Measurements from ENCODE around the gene LRMDA.
A peak's percentile ranks its signal among the peaks of the same experiment; 100 is the strongest.

Gene LRMDA

DNA sequence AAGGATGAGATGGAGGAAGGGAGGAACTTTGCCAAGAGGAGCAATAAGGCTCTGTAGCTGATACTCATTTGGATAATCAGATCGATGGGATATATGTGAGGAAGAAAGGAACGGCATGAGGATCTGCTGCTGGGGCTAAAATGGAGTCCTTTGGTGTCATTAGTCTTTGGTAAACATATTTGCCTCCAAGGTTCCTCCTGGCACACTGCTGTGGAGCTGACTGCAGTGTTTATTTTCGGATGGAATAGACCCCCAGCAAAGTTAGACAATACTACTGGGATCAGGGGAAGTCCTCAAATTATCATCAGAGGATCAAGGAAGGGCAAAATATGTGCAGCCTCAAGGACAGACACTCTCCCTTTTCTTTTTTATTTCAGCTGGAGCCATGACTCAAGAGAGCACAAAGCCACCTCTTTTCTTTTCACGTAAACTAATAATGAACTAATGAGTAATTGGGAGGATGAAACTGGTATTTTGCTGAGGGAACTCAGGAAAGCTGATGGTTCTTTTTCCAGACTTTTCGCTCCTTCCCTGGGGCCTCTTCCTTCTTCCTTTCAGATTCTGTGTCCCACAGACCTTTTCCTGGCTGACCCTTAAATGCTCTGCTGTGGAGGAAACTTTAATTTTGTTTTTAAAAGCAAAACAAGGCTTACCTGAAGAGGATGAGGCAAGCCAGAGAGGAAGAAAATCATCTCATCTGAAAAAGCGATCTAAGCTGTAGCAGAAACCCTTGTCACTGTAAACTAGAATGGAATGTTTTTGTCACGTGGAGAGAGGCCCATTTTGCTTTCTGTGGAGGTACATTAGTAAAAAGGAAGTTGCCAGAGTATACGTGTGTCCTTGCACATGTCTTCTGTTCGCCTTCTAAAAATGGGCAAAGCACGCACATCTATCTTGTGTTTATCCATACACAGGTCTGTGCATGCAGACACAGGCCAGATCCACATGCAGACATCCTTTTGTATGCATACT is 33.3 kb downstream of the LRMDA start:
- Histone ChIP-seq H2AFZ (ENCODE audit: low read length, unreplicated experiment) (no peak overlapping the region), H3K27me3 (ENCODE audit: insufficient read depth, low read length) (no peaks in the 10 kb centered on the region), H3K27ac (ENCODE audit: low read depth, low read length) (no peak overlapping the region), H3K36me3 (ENCODE audit: insufficient read depth, low read length) (no peaks in the 10 kb centered on the region), H3K79me2 (ENCODE audit: control insufficient read depth, insufficient read depth, low read length, unreplicated experiment) (no peaks in the 10 kb centered on the region), H3K4me1 (ENCODE audit: control insufficient read depth, insufficient read depth, low read length, unreplicated experiment) (peaks cover 34% of the 10 kb centered on the region), H3K4me3 (ENCODE audit: low read depth, low read length) (no peak overlapping the region)

GRCh38 chr10:75465450-75465827 is 34.0 kb downstream of the LRMDA start:
- Histone ChIP-seq H2AFZ (ENCODE audit: low read length, unreplicated experiment) (no peak overlapping the region), H3K4me3 (ENCODE audit: low read depth, low read length) (no peak overlapping the region)

DNA sequence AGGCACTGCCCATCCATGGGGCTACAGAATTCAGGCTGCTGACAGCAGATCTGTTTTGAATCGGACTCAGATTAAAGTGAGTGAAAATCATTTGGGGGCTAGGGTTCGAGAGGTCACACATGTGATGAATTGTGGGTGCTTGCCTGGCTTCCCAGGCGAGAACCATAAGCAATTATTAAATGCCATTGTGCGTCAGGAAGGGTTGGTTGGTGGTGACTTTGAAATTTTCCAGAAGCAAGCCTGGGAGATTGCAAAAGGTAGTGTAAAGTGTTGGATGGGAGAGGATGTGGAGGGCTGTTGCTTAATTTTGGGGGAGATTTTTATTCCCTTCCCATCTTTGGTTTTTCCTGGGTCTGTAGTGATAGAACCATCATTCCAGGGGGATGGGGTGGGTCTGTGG is 34.6 kb downstream of the LRMDA start:
- Histone ChIP-seq H3K4me3 (ENCODE audit: low read depth, low read length) (no peak overlapping the region), H3K79me2 (ENCODE audit: control insufficient read depth, insufficient read depth, low read length, unreplicated experiment) (no peaks in the 10 kb centered on the region), H3K27me3 (ENCODE audit: insufficient read depth, low read length) (no peaks in the 10 kb centered on the region), H3K36me3 (ENCODE audit: insufficient read depth, low read length) (no peaks in the 10 kb centered on the region), H2AFZ (ENCODE audit: low read length, unreplicated experiment) (no peak overlapping the region), H3K27ac (ENCODE audit: low read depth, low read length) (peak overlapping the region; percentile 51; the same call in 1 of the 2 replicates), H3K4me1 (ENCODE audit: control insufficient read depth, insufficient read depth, low read length, unreplicated experiment) (peaks cover 37% of the 10 kb centered on the region)

More at GRCh38 chr10:75465450-75465827, 34.0 kb downstream of the LRMDA start:
- Histone ChIP-seq H3K4me1 (ENCODE audit: control insufficient read depth, insufficient read depth, low read length, unreplicated experiment) (peaks cover 37% of the 10 kb centered on the region), H3K79me2 (ENCODE audit: control insufficient read depth, insufficient read depth, low read length, unreplicated experiment) (no peaks in the 10 kb centered on the region), H3K27me3 (ENCODE audit: insufficient read depth, low read length) (no peaks in the 10 kb centered on the region), H3K27ac (ENCODE audit: low read depth, low read length) (no peak overlapping the region), H3K36me3 (ENCODE audit: insufficient read depth, low read length) (no peaks in the 10 kb centered on the region)

DNA sequence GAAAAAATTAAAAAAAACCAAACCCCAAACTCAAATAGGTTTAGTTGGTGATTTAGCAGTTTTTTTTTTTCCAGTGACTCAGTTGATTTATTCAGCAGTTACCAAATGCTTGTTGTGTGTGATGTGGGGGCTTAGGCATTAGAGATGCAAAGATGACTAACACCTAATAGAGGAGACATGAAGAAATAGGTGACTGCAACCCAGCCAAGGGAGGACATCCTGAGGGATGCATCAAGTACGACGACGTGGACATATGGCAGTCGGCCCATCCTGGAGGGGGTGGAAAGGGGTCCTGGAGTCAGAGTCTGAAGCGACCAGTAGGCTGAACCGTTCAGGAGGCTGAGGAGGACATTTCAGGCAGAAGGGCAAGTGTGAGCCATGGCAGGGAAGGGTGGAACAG is 35.5 kb downstream of the LRMDA start:
- Histone ChIP-seq H3K36me3 (ENCODE audit: insufficient read depth, low read length) (no peaks in the 10 kb centered on the region), H2AFZ (ENCODE audit: low read length, unreplicated experiment) (no peak overlapping the region), H3K27ac (ENCODE audit: low read depth, low read length) (peak overlapping the region; percentile 51), H3K4me1 (ENCODE audit: control insufficient read depth, insufficient read depth, low read length, unreplicated experiment) (peaks cover 37% of the 10 kb centered on the region), H3K4me3 (ENCODE audit: low read depth, low read length) (no peak overlapping the region), H3K79me2 (ENCODE audit: control insufficient read depth, insufficient read depth, low read length, unreplicated experiment) (no peaks in the 10 kb centered on the region), H3K27me3 (ENCODE audit: insufficient read depth, low read length) (no peaks in the 10 kb centered on the region)

GRCh38 chr10:75468612-75469005 is 37.2 kb downstream of the LRMDA start:
- H3K79me2 ChIP-seq (ENCODE audit: control insufficient read depth, insufficient read depth, low read length, unreplicated experiment) = no peaks in the 10 kb centered on the region
- H3K27ac ChIP-seq (ENCODE audit: low read depth, low read length) = peak overlapping the region; percentile 73
- H3K4me3 ChIP-seq (ENCODE audit: low read depth, low read length) = 0 out of 2 replicates have a peak overlapping the region, but pooled peaks have one; percentile 38
- no peaks in the 10 kb centered on the region for H3K27me3 ChIP-seq (ENCODE audit: insufficient read depth, low read length)
- H2AFZ ChIP-seq (ENCODE audit: low read length, unreplicated experiment) = peak overlapping the region; percentile 44
- no peaks in the 10 kb centered on the region for H3K36me3 ChIP-seq (ENCODE audit: insufficient read depth, low read length)
- peaks cover 37% of the 10 kb centered on the region for H3K4me1 ChIP-seq (ENCODE audit: control insufficient read depth, insufficient read depth, low read length, unreplicated experiment)

DNA sequence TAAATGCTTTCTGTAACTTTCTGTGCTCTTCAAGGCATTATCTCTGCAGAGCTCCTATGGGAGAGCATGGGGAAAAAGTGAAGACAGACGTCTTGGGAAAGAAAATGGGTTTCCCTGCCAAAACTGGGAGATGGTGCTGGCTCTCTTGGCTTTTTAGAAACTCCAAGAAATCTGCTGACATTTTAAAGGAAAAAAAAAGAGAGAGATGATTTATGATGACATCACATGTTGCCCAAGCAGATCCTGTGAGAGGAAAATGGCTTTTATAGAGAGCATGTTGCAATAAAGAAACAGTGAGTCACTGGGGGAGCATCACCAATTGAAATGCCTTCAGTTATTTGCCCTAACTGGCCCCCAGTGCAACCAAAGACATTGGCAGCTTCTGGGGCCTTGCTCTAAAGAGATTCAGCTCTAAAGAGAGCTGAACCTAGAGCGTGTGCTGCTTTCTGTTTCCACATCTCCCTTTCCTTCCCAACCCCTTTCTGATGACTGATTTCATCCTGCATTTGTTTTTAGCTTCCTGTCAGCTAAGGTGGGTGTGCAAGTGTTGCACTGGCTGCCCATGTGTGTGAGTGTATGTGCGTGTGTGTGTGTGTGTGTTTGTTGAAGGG is 37.7 kb downstream of the LRMDA start:
- H2AFZ ChIP-seq (ENCODE audit: low read length, unreplicated experiment) = peak overlapping the region; percentile 44
- 0 out of 2 replicates have a peak overlapping the region, but pooled peaks have one; percentile 38 for H3K4me3 ChIP-seq (ENCODE audit: low read depth, low read length)
- no peaks in the 10 kb centered on the region for H3K27me3 ChIP-seq (ENCODE audit: insufficient read depth, low read length)
- peak overlapping the region; percentile 73 for H3K27ac ChIP-seq (ENCODE audit: low read depth, low read length)
- H3K36me3 ChIP-seq (ENCODE audit: insufficient read depth, low read length) = no peaks in the 10 kb centered on the region
- no peaks in the 10 kb centered on the region for H3K79me2 ChIP-seq (ENCODE audit: control insufficient read depth, insufficient read depth, low read length, unreplicated experiment)
- H3K4me1 ChIP-seq (ENCODE audit: control insufficient read depth, insufficient read depth, low read length, unreplicated experiment) = peaks cover 37% of the 10 kb centered on the region

GRCh38 chr10:75470901-75471300 is 39.5 kb downstream of the LRMDA start:
- Histone ChIP-seq H3K79me2 (ENCODE audit: control insufficient read depth, insufficient read depth, low read length, unreplicated experiment) (no peaks in the 10 kb centered on the region), H3K27ac (ENCODE audit: low read depth, low read length) (no peak overlapping the region), H3K36me3 (ENCODE audit: insufficient read depth, low read length) (no peaks in the 10 kb centered on the region), H3K4me1 (ENCODE audit: control insufficient read depth, insufficient read depth, low read length, unreplicated experiment) (peaks cover 37% of the 10 kb centered on the region), H3K27me3 (ENCODE audit: insufficient read depth, low read length) (no peaks in the 10 kb centered on the region), H3K4me3 (ENCODE audit: low read depth, low read length) (no peak overlapping the region), H2AFZ (ENCODE audit: low read length, unreplicated experiment) (no peak overlapping the region)

DNA sequence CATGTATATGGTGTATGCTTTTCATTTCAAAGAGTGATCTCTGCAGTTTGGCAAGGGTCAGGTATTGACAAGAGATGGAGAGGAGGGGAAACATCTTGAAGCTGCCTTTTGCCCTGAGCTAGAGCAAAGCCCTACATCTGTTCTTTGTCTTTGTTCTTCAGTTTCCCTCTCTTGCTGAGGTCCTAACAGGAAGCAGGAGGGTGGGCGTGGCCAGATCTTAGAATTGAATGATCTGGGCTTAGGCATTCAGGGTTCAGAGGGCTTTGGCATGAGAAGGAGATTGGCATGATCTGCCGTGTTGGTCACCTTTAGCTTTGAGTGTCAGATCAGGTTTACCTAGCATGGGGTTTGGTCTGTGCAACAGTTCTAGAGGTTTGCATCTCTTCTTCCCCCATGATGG is 41.3 kb downstream of the LRMDA start:
- no peak overlapping the region for H3K4me3 ChIP-seq (ENCODE audit: low read depth, low read length)
- H3K36me3 ChIP-seq (ENCODE audit: insufficient read depth, low read length) = no peaks in the 10 kb centered on the region
- no peaks in the 10 kb centered on the region for H3K79me2 ChIP-seq (ENCODE audit: control insufficient read depth, insufficient read depth, low read length, unreplicated experiment)
- peaks cover 20% of the 10 kb centered on the region for H3K4me1 ChIP-seq (ENCODE audit: control insufficient read depth, insufficient read depth, low read length, unreplicated experiment)
- H3K27me3 ChIP-seq (ENCODE audit: insufficient read depth, low read length) = no peaks in the 10 kb centered on the region
- H2AFZ ChIP-seq (ENCODE audit: low read length, unreplicated experiment) = no peak overlapping the region
- H3K27ac ChIP-seq (ENCODE audit: low read depth, low read length) = no peak overlapping the region

- Histone ChIP-seq H2AFZ (ENCODE audit: low read length, unreplicated experiment) (no peak overlapping the region), H3K27ac (ENCODE audit: low read depth, low read length) (no peak overlapping the region), H3K79me2 (ENCODE audit: control insufficient read depth, insufficient read depth, low read length, unreplicated experiment) (no peaks in the 10 kb centered on the region), H3K4me3 (ENCODE audit: low read depth, low read length) (no peak overlapping the region), H3K4me1 (ENCODE audit: control insufficient read depth, insufficient read depth, low read length, unreplicated experiment) (peaks cover 9% of the 10 kb centered on the region), H3K36me3 (ENCODE audit: insufficient read depth, low read length) (no peaks in the 10 kb centered on the region), H3K27me3 (ENCODE audit: insufficient read depth, low read length) (no peaks in the 10 kb centered on the region)
Measured at GRCh38 chr10:75474106-75474505, 42.7 kb downstream of the LRMDA start.

- Histone ChIP-seq H3K79me2 (ENCODE audit: control insufficient read depth, insufficient read depth, low read length, unreplicated experiment) (no peaks in the 10 kb centered on the region), H3K27me3 (ENCODE audit: insufficient read depth, low read length) (no peaks in the 10 kb centered on the region), H3K36me3 (ENCODE audit: insufficient read depth, low read length) (no peaks in the 10 kb centered on the region), H3K4me1 (ENCODE audit: control insufficient read depth, insufficient read depth, low read length, unreplicated experiment) (no peaks in the 10 kb centered on the region), H3K4me3 (ENCODE audit: low read depth, low read length) (no peak overlapping the region), H3K27ac (ENCODE audit: low read depth, low read length) (no peak overlapping the region), H2AFZ (ENCODE audit: low read length, unreplicated experiment) (no peak overlapping the region)
Measured at GRCh38 chr10:75475460-75476182, 44.2 kb downstream of the LRMDA start.

Measured in ACC112 (cell line).